GM10847 (cell line): ENCODE results near the gene ERC2.

ENCODE experiments used
- POLR2A ChIP-seq: IDR thresholded peaks from 2 replicates; pipeline ENCODE4 v1.6.1; 2011; ENCODE audit not compliant: insufficient read length; ENCODE audit errors: extremely low read depth

The ERC2 gene

DNA sequence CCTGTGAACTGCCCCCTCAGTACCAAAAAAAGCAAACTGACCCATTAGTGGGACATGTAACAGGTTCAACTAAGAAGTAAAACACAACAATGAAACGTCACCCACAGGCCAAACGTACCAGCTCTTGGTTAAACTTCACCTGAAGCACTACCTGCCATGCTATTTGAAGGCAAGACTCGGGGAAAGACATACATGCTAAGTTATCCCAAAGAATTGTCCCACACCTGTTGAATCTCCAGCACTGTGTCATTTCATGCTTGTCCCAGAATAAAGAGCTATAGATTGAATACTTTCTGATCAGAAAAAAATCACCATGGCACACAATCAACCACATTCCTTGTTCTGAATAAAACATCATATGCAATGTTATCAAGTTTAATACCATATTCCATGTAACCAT, 785.8 kb downstream of the ERC2 start:
- TF ChIP-seq POLR2A = no peak

DNA sequence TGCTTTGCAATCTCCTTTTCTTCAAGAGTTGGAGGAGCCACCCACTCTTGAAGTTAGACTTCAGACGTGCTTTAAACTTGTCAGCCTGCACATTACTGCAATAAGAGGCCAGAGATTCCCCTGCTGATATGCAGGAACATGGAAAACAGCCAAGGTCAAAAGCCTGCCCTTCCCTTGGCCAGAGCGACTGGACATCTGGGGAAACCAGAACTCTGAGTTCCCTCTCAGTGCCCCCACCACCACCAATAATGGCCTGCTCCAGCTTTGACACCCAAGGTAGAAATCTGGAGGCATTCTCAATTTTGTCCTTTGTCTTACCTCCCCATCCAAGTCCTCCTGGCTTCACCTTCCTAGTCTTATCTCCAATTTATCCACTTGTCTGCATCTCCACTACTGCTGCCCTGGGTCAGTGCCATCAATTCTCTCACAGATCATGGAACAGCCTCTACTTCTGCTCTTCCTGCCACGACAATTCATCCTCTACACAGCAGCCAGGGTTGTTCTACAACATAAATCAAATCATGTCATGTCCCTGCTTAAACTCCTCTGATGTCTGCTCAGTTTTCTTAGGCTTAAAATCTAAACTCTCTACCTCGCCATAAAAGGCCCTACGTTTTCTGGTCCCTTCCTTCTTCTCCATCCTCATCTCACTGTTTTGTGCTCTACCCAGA, 789.6 kb downstream of the ERC2 start:
- no peak for TF ChIP-seq POLR2A

DNA sequence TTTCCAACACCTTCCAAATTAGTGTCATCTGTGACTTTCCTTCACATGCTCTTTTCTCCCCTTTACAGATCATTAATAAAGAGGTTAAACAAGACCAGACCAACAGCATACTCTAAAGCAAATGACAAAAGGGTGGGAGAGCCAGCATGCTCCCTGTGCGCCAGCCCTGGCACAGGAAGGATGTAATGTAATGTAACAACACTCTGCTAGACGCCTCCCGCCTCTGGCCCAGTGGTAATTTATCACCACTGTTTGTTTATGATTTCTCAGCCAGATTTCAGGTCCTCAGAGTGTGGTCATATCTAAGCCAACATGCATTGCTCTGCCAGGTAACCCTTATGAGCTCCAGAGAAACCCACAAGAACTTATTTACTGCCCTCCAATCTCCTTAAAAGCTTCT, 791.6 kb downstream of the ERC2 start:
- TF ChIP-seq POLR2A = no peak

GRCh38 chr3:55675478-55675877, 792.8 kb downstream of the ERC2 start:
- TF ChIP-seq POLR2A = no peak

GRCh38 chr3:55673764-55674163, 794.5 kb downstream of the ERC2 start:
- no peak for TF ChIP-seq POLR2A

DNA sequence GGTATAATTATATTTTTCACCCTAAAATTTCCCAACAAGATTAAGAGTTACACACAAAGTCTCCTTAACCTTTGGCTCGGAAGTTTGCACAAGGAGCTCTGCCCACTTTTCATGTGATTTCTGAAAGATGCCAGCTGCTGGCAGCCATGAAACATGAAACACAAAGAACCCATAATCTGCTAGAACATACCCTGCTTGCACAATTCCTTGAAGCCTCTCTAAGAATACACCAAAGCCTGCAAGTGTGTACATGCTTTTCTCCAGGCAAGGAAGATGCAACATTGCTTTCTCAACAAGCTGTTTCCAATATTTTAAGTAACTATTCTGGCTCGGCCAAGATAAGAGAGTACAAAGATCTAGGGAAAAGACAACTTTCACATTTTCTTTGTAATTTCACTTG, 799.1 kb downstream of the ERC2 start:
- TF ChIP-seq POLR2A = no peak

GRCh38 chr3:55668359-55668758, 799.9 kb downstream of the ERC2 start:
- TF ChIP-seq POLR2A = no peak

GRCh38 chr3:55664387-55664786, 803.9 kb downstream of the ERC2 start:
- no peak for TF ChIP-seq POLR2A

- no peak for TF ChIP-seq POLR2A
Observed at GRCh38 chr3:55662683-55663082, 805.6 kb downstream of the ERC2 start.

- no peak for TF ChIP-seq POLR2A
Observed at GRCh38 chr3:55661571-55661970, 806.7 kb downstream of the ERC2 start.

GRCh38 chr3:55661141-55661540, 807.1 kb downstream of the ERC2 start:
- no peak for TF ChIP-seq POLR2A

DNA sequence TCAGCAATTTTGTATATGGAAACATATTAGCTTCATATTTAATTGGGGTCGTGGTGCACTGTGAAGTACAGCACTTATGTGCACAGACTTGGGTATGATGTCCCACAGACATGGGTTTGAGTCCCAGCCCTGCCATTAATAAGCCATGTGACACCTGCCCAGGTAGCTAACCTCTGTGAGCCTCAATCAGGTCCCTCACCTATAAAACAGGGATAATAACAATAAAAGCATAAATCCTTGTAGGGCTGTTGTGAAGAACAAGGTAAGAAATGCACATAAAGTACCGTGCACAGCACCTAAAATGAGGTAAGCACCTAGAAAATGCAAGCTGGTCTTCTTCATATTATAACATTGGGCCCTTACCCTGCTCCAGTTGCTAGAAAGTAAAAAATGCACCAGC, 807.6 kb downstream of the ERC2 start:
- no peak for TF ChIP-seq POLR2A

DNA sequence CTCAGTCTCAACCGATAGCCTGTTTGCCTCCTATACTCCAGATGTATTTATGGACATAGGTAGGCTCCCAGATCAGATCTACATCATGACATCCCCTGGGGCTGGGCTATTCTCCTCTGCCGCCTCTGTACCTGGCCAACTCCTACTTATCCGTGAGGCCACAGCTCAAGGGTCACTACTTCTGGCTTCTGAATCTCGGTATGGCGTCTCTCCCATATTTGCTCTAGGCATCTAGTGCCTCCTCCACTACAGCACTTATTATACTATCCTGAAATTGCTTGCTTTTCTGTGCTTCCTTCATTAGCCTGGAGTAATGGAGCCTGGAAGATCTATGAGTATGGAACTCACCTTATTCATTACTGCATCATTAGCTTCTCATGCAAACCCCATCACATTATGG, 808.6 kb downstream of the ERC2 start:
- no peak for TF ChIP-seq POLR2A

GRCh38 chr3:55658690-55659562, 809.3 kb downstream of the ERC2 start:
- no peak for TF ChIP-seq POLR2A

DNA sequence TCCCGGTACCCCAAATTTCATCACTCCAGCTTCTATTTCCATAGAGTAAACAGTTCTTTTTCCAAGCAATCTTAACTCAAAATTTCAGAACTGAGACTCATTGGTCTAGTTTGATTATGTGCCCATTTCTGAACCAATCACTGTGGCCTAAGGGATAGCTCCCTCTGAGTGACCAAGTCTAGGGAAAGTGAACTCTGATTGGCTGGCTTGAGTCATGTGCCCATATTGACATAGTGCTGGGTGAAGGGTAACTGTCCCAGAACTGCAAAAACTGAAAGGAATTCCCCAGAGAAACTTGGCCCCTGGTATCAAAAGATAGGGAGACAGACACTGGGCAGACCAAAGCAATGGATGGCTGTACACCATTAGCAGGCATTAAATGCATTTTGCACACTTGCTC, 810.0 kb downstream of the ERC2 start:
- no peak for TF ChIP-seq POLR2A

DNA sequence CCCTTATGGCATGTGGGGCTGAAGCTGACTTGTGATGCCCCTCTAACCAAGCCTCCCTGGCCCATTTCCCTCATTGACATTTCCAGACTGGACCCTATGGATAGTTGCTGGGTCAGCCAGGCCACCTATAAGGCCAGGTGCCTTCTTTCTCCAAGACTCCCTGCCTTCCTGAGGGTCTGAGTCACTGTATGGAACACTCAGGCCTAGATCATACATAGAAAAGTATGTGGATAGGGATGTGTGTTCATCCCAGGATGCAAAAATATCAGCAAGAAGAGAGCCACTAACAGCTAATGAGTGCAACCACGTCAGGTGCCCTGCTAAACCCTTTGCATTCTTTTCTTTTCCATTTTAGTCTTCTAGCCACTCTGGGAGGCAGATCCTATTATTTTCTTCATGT, 812.7 kb downstream of the ERC2 start:
- TF ChIP-seq POLR2A = no peak
